ACC112 (cell line): ENCODE results near the gene IFNA21.
A peak's percentile ranks its signal among the peaks of the same experiment; 100 is the strongest.
"Not testable (repeated sequence)": the region's sequence is repeated elsewhere in the genome, so short reads cannot be mapped to it uniquely, and the experiment has no call there.

Experiments
- H2AFZ ChIP-seq: fragments of 200-600 bp; sonication (generic); one replicate; pipeline ENCODE4 v1.6.0; 2017; ENCODE audit warnings: antibody characterized with exemption, low read length; ENCODE audit not compliant: unreplicated experiment
- H3K27ac ChIP-seq: fragments of 200-600 bp; sonication (generic); 2 replicates; pipeline ENCODE4 v1.5.1; 2014; ENCODE audit warnings: low read depth, mild to moderate bottlenecking, antibody characterized with exemption, low read length, moderate library complexity
- H3K27me3 ChIP-seq: fragments of 200-600 bp; sonication (generic); 2 replicates; pipeline ENCODE4 v1.6.1; 2014; ENCODE audit warnings: mild to moderate bottlenecking, antibody characterized with exemption, low read length, moderate library complexity, mixed read lengths; ENCODE audit not compliant: insufficient read depth
- H3K36me3 ChIP-seq: fragments of 200-600 bp; sonication (generic); 2 replicates; pipeline ENCODE4 v1.6.1; 2016; ENCODE audit warnings: mild to moderate bottlenecking, antibody characterized with exemption, low read length, moderate library complexity, mixed read lengths; ENCODE audit not compliant: insufficient read depth
- H3K4me1 ChIP-seq: fragments of 200-600 bp; sonication (generic); one replicate; pipeline ENCODE4 v1.6.1; 2016; ENCODE audit warnings: low read length, mixed read lengths; ENCODE audit not compliant: insufficient read depth, unreplicated experiment, control insufficient read depth
- H3K4me3 ChIP-seq: fragments of 200-600 bp; sonication (generic); 2 replicates; pipeline ENCODE4 v1.5.1; 2014; ENCODE audit warnings: mild to moderate bottlenecking, low read depth, low read length
- H3K79me2 ChIP-seq: fragments of 200-600 bp; sonication (generic); one replicate; pipeline ENCODE4 v1.6.0; 2016; ENCODE audit warnings: low read length; ENCODE audit not compliant: control insufficient read depth, unreplicated experiment, insufficient read depth

The IFNA21 gene

GRCh38 chr9:21166560-21166959 is at the start of gene IFNA21:
IFNA21 (minus strand) TSS chr9:21166660; CDS start chr9:21166612, 48 bp downstream.
- not testable (repeated sequence) for H3K36me3 ChIP-seq, H3K27ac ChIP-seq, H3K27me3 ChIP-seq, H3K4me1 ChIP-seq, H3K4me3 ChIP-seq, H3K79me2 ChIP-seq, H2AFZ ChIP-seq

- H3K27ac ChIP-seq, H3K79me2 ChIP-seq, H3K4me3 ChIP-seq, H3K27me3 ChIP-seq, H3K4me1 ChIP-seq, H3K36me3 ChIP-seq: not testable (repeated sequence)
- H2AFZ ChIP-seq: peak overlapping the region; percentile 14
Measured at GRCh38 chr9:21213411-21214326, 47.2 kb upstream of the IFNA21 start.

GRCh38 chr9:21212160-21212559 is 45.7 kb upstream of the IFNA21 start:
- not testable (repeated sequence) for H3K36me3 ChIP-seq, H2AFZ ChIP-seq, H3K4me3 ChIP-seq, H3K79me2 ChIP-seq, H3K4me1 ChIP-seq, H3K27me3 ChIP-seq, H3K27ac ChIP-seq

- H3K27ac ChIP-seq, H3K79me2 ChIP-seq, H2AFZ ChIP-seq, H3K4me3 ChIP-seq, H3K27me3 ChIP-seq, H3K36me3 ChIP-seq, H3K4me1 ChIP-seq: not testable (repeated sequence)
Measured at GRCh38 chr9:21210782-21211181, 44.3 kb upstream of the IFNA21 start.

- no peaks in the 10 kb centered on the region for H3K36me3 ChIP-seq
- H3K27me3 ChIP-seq: no peaks in the 10 kb centered on the region
- H3K4me1 ChIP-seq: no peaks in the 10 kb centered on the region
- H2AFZ ChIP-seq: no peak overlapping the region
- no peaks in the 10 kb centered on the region for H3K79me2 ChIP-seq
- H3K27ac ChIP-seq: no peak overlapping the region
- H3K4me3 ChIP-seq: no peak overlapping the region
Measured at GRCh38 chr9:21210311-21210710, 43.9 kb upstream of the IFNA21 start.

- H3K27me3 ChIP-seq: peaks cover 18% of the 10 kb centered on the region
- not testable (repeated sequence) for H3K36me3 ChIP-seq, H3K4me3 ChIP-seq, H3K79me2 ChIP-seq, H2AFZ ChIP-seq, H3K4me1 ChIP-seq, H3K27ac ChIP-seq
Measured at GRCh38 chr9:21207043-21207442, 40.6 kb upstream of the IFNA21 start, which contains the start of gene IFNA10. IFNA10 (minus strand) TSS chr9:21207143; CDS start chr9:21207097, 46 bp downstream.

- Histone ChIP-seq H3K4me3 (no peak overlapping the region), H3K4me1 (no peaks in the 10 kb centered on the region), H3K27me3 (peaks cover 18% of the 10 kb centered on the region), H3K79me2 (no peaks in the 10 kb centered on the region), H2AFZ (no peak overlapping the region), H3K36me3 (no peaks in the 10 kb centered on the region), H3K27ac (no peak overlapping the region)
Measured at GRCh38 chr9:21205204-21205603, 38.7 kb upstream of the IFNA21 start.

GRCh38 chr9:21202105-21202504 is 35.6 kb upstream of the IFNA21 start, which contains the start of gene IFNA7:
IFNA7 (minus strand) TSS chr9:21202205; CDS start chr9:21202165, 40 bp downstream.
- not testable (repeated sequence) for H2AFZ ChIP-seq, H3K27ac ChIP-seq, H3K4me3 ChIP-seq, H3K36me3 ChIP-seq, H3K79me2 ChIP-seq, H3K4me1 ChIP-seq
- peaks cover 18% of the 10 kb centered on the region for H3K27me3 ChIP-seq

GRCh38 chr9:21194867-21195776 is 28.7 kb upstream of the IFNA21 start:
- not testable (repeated sequence) for H3K4me1 ChIP-seq, H3K27ac ChIP-seq, H3K79me2 ChIP-seq, H3K27me3 ChIP-seq, H3K36me3 ChIP-seq
- Histone ChIP-seq H3K4me3 (peak overlapping the region; percentile 54), H2AFZ (peak overlapping the region; percentile 65)

- not testable (repeated sequence) for H3K4me3 ChIP-seq, H2AFZ ChIP-seq, H3K4me1 ChIP-seq, H3K36me3 ChIP-seq, H3K27me3 ChIP-seq, H3K27ac ChIP-seq, H3K79me2 ChIP-seq
Measured at GRCh38 chr9:21187487-21187886, 21.0 kb upstream of the IFNA21 start, which contains the start of gene IFNA4. IFNA4 (minus strand) TSS chr9:21187587; CDS start chr9:21187531, 56 bp downstream.
